Ammon's horn (tissue), 1 donor: ENCODE measurements around the gene MAP2K7.
A peak's percentile ranks its signal among the peaks of the same experiment; 100 is the strongest.
"Not testable (repeated sequence)": the region's sequence is repeated elsewhere in the genome, so short reads cannot be mapped to it uniquely, and the experiment has no call there.

ENCODE experiments used
- DNase-seq: peaks from one replicate; pipeline ENCODE4 v3.0.0-alpha.2; 2016; ENCODE audit warnings: low spot score

The MAP2K7 gene

GRCh38 chr19:7903244-7904073, at the start of gene MAP2K7:
Gene MAP2K7, plus strand, starts transcription at chr19:7903877. Its CDS starts 68 bp downstream, at chr19:7903945.
- peak; percentile 99 for DNase-seq

- no peak for DNase-seq
These were observed 48.1 kb upstream of the MAP2K7 start for GRCh38 chr19:7855426-7856108.

DNA sequence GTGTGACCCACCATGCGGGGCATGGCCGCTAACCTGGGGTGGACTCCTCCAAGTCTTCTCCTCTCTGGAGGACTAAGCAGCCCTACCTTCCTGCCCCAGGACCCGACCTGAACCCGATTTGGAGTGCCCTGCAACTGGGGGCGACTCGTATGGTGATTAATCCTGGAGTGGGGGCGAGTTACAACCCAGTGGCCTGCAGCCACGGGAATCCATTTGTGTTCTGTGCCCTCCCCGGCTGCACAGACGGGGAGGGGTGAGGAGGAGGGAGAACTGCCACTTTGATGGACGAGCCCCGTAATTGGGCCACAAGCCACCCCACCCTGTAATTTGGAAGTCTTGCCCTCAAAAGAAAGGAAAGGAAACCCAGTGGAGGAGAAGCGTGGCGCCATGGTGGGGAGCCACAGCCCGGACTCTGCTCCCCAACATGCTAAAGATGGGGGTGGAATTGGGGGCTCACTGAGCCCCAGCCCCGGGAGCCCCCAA, 47.5 kb upstream of the MAP2K7 start:
- DNase-seq, result no peak

DNA sequence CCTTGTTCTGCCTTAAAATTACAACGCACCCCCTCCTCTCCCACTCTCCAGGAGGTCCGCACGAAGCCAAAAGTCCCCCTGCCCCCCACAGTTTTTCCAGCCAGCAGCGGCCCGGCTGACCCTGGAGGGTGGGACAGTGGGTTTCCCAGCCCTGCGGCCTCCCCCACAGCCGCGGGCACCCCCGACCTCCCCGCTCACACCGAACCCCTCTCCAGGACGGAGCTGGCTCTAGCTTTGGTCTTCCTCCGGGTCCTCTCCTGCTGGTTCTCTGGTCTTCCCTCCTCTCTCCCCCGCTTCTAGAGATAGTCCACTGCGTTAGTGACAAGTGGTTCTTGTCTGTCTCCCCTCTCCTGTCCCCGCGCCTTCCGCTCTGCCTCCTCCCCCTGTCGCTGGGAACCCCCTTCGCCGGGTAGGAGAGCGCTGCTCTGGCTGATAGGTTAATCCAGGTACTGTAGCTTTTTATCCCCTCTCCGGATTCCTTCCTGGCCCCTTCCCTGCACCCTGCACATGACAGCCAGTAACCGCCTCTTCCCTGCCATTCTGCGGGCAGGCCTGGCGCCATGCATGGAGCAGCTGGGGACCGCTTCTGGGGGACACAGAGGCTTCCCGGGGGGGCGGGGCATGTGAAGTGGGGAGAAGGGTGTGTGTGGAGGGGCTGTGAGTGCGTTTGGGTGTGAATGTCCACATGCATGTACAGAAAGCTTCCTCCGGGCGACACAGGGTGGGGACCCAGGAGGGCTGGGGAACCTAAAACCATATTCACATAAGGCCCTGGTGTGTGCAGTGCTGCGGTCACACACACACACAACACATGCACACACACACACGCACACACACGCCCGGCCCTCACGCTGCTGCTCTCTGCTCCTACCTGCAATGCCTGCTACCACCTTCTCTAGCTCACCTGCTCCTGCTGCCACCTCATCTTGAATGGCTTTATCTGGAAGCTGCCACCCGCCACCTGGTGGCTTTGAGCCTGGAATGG, 46.7 kb upstream of the MAP2K7 start:
- DNase-seq, result no peak

GRCh38 chr19:7857727-7858108, 46.0 kb upstream of the MAP2K7 start:
- DNase-seq, result no peak

GRCh38 chr19:7858109-7858770, 45.4 kb upstream of the MAP2K7 start:
- no peak for DNase-seq

- DNase-seq, result not testable (repeated sequence)
These were observed 44.6 kb upstream of the MAP2K7 start for GRCh38 chr19:7859087-7859486.

GRCh38 chr19:7859831-7860713, 43.6 kb upstream of the MAP2K7 start:
- no peak for DNase-seq

DNA sequence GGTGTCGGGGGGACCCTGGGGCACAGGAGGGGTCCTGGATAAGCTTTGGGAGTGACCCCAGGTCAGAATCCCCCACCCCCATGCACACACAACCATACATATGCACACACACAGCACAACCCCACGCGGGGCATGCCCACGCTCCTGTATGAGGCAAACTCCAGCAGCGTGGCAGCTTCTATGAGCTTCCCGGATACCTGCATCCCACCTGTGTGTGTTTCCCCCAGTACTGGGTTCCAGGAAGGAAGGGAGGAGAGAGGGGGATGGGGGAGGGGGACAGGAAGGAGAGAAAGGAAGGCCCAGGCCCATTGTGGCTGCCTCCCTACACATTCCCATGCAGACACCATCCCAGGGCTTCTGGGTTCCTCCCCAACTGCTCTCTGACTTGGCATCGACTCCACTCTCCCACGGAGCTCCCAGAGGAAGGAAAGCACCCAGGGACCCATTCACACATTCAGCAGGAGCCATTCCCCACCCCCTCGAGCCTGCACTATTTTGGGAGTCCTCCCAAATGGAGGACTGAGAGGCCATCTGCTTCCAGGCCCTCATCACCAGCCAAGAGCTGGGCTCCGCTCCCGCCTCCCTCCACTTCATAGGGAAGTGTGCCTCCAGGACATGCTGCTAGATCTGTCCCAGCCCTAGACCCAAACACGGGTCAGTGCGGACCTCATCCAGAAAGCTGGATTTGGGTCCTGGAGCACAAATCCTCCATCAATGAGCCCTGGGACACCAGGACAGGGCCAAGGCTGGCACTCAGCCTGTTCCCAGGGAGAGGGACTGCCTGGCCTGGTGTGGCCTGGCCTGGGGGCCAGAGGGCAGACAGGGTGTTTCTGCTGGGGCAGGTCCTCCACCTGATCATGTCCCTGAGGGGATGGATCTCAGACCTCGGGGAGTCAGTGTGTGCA, 42.7 kb upstream of the MAP2K7 start:
- peak; percentile 74 for DNase-seq

DNA sequence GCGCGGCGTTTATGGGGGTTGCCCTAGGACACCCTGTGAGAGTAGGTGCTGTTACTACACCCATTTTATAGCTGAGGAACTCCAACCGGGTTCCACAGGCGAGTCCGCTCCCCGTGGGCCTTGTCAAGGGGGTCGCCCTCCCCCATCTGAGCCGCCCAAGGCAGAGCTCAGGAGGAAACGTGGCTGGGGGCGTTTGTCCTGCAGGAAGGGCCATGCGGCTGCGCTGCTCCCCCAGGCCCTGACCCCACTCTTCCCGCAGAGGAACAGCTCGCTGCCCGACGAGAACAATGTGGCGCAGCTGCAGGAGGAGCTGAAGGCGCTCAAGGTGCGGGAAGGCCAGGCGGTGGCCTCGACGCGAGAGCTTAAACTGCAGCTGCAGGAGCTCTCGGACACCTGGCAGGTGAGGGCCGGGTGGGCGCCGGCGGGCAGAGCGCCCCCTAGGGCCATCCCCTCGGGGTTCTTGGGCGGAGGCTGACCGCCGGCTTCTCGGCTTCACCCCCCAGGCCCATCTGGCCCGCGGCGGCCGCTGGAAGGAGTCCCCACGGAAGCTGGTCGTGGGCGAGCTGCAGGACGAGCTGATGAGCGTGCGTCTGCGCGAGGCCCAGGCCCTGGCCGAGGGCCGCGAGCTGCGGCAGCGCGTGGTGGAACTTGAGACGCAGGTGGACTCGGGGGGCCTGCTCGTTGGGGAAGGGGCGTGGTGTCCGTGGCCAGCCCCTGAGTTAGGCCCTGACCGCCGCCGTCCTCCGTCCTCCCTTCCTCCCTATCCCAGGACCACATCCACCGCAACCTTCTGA, 41.9 kb upstream of the MAP2K7 start:
- DNase-seq, result no peak

- DNase-seq, result no peak
These were observed 41.2 kb upstream of the MAP2K7 start for GRCh38 chr19:7862413-7862951.

- DNase-seq, result no peak
These were observed 40.3 kb upstream of the MAP2K7 start for GRCh38 chr19:7863157-7863970.

DNA sequence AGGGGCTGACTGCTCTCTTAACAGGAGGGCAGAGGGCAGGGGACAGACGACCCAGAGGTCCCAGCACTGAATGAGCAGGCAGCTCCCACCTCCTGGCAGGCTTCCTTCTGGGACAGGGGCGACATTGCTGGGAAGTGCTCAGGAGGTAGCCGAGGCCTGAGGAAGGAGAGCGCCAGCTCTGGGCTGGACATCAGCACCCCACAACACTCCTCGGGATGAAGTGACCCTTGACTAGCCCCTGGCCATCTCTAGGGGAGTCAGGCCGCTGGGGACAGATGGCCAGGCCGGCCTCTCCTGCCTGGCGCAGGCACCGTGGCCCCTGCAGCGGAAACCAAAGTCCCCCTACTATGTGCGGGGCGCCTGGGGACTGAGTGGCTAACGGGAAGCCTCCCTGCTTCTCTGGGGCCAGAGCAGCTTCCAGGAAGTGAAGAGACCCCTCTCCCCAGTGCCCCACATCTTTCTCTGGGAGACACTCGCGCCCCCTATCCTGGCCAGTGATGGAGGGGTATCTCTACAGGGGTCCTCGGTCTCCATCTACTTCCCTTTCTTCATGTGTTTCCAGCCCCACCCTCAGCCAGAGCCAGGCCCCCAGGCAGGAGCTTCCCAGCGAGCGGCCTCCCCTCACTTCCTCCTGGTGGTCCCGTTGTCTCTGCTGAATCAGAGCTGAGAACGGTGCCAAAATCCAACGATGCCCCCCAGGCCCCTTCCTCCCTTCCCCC, 39.5 kb upstream of the MAP2K7 start:
- no peak for DNase-seq

DNA sequence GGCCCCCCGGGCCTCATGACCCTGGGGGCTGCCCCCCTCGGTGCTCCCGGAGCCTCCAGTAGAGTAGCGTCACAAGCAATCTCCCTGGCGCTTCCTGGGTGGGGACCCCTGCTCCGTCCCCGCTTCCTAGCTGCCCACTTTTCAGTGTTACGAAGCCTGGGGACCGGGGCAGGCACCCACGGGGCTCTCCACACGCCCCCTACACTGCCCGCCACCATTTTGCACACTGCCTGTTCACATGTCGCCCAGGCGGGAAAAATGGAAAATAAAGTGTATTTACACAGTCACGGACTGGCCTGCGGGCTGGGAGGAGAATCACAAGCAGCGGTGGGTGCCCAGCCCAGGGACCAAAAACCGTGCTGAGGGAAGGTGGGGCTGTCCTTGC, 39.0 kb upstream of the MAP2K7 start:
- no peak for DNase-seq

GRCh38 chr19:7865262-7865911, 38.3 kb upstream of the MAP2K7 start:
- no peak for DNase-seq

- DNase-seq, result no peak
These were observed 37.1 kb upstream of the MAP2K7 start for GRCh38 chr19:7866399-7867091.
